WTC11 (cell line): Measurements from ENCODE around the gene CNTFR. TPM values are rescaled to one million over a fixed set of nuclear protein-coding genes. Genes with fewer than 3 reads are reported as not detected.

Experiments used
- ATAC-seq: fragments of 200-7000 bp; cut with Tn5 transposase; 2 replicates; pipeline ENCODE4 v1.10.0; 2021; ENCODE audit warnings: mild to moderate bottlenecking, moderate library complexity
- CTCF ChIA-PET: fragments of 300-600 bp; sonication (Branson Sonifier 250); formaldehyde crosslinking; loops from one replicate; lab custom pipeline; 2021; ENCODE audit warnings: antibody characterized with exemption; lab: Charles Lee
- POLR2A ChIA-PET: fragments of 350-600 bp; sonication (Branson Sonifier 250); formaldehyde crosslinking; loops from one replicate; lab custom pipeline; 2021; ENCODE audit warnings: antibody characterized with exemption; lab: Charles Lee
- DNase-seq: peaks from one replicate; pipeline ENCODE4 v3.0.0; 2021; ENCODE audit warnings: low spot score
- H3K27ac Mint-ChIP-seq: 2 replicates; pipeline ENCODE4 v1.8.0; 2021; ENCODE audit warnings: mixed read lengths
- H3K27me3 Mint-ChIP-seq: 2 replicates; pipeline ENCODE4 v1.8.0; 2021; ENCODE audit warnings: low read depth, mild to moderate bottlenecking, moderate library complexity, mixed read lengths
- H3K36me3 Mint-ChIP-seq: 2 replicates; pipeline ENCODE4 v1.8.0; 2021; ENCODE audit warnings: mixed read lengths
- H3K4me1 Mint-ChIP-seq: 2 replicates; pipeline ENCODE4 v1.8.0; 2022; ENCODE audit warnings: mixed read lengths
- H3K4me3 Mint-ChIP-seq: 2 replicates; pipeline ENCODE4 v1.8.0; 2021; ENCODE audit warnings: mild to moderate bottlenecking, moderate library complexity, mixed read lengths
- H3K9me3 Mint-ChIP-seq: 2 replicates; pipeline ENCODE4 v1.8.0; 2021; ENCODE audit warnings: mixed read lengths
- AR ChIP-seq: fragments of 250-450 bp; sonication (Bioruptor Pico); IDR thresholded peaks from 2 replicates; pipeline ENCODE4 v1.9.0; 2021; ENCODE audit warnings: mild to moderate bottlenecking
- ATF6 ChIP-seq: sonication (generic); formaldehyde crosslinking; IDR thresholded peaks from 2 replicates; pipeline ENCODE4 v1.8.1; 2023; ENCODE audit warnings: mild to moderate bottlenecking, missing genetic modification reagents
- ETV6 ChIP-seq: sonication (generic); formaldehyde crosslinking; IDR thresholded peaks from 2 replicates; pipeline ENCODE4 v1.8.1; 2022; ENCODE audit warnings: mild to moderate bottlenecking, missing genetic modification reagents
- FOXJ3 ChIP-seq: sonication (generic); formaldehyde crosslinking; IDR thresholded peaks from 2 replicates; pipeline ENCODE4 v1.9.0; 2021; ENCODE audit warnings: missing genetic modification reagents, mild to moderate bottlenecking, borderline replicate concordance
- FOXK1 ChIP-seq: sonication (generic); formaldehyde crosslinking; IDR thresholded peaks from 2 replicates; pipeline ENCODE4 v1.8.0; 2022; ENCODE audit warnings: mild to moderate bottlenecking, moderate library complexity, missing genetic modification reagents
- GTF2I ChIP-seq: fragments of 250-450 bp; sonication (Bioruptor Pico); conservative IDR thresholded peaks from 2 replicates; pipeline ENCODE4 v1.4.0; 2021; ENCODE audit warnings: mild to moderate bottlenecking
- JUN ChIP-seq: sonication (generic); formaldehyde crosslinking; IDR thresholded peaks from 2 replicates; pipeline ENCODE4 v1.8.0; 2023; ENCODE audit warnings: mild to moderate bottlenecking, missing genetic modification reagents
- MXD4 ChIP-seq: fragments of 250-450 bp; sonication (Bioruptor Pico); IDR thresholded peaks from 2 replicates; pipeline ENCODE4 v1.8.0; 2021; ENCODE audit warnings: mild to moderate bottlenecking, moderate library complexity, borderline replicate concordance
- NFE2L1 ChIP-seq: sonication (generic); formaldehyde crosslinking; IDR thresholded peaks from 2 replicates; pipeline ENCODE4 v1.8.1; 2023; ENCODE audit warnings: missing genetic modification reagents
- NR1H2 ChIP-seq: sonication (generic); formaldehyde crosslinking; IDR thresholded peaks from 2 replicates; pipeline ENCODE4 v1.9.0; 2021; ENCODE audit warnings: mild to moderate bottlenecking, moderate library complexity, missing genetic modification reagents
- PREB ChIP-seq: sonication (generic); formaldehyde crosslinking; IDR thresholded peaks from 2 replicates; pipeline ENCODE4 v1.8.1; 2022; ENCODE audit warnings: mild to moderate bottlenecking, missing genetic modification reagents, moderate library complexity, borderline replicate concordance
- RELA ChIP-seq: sonication (generic); formaldehyde crosslinking; IDR thresholded peaks from 2 replicates; pipeline ENCODE4 v1.8.1; 2022; ENCODE audit warnings: missing genetic modification reagents, mild to moderate bottlenecking, borderline replicate concordance
- ZNF232 ChIP-seq: sonication (generic); formaldehyde crosslinking; IDR thresholded peaks from 2 replicates; pipeline ENCODE4 v1.8.0; 2022; ENCODE audit warnings: mild to moderate bottlenecking, missing genetic modification reagents
- total RNA-seq: library from RNA; stranded (reverse); gene quantifications from 3 replicates; pipeline ENCODE4 v1.2.3, GENCODE V29; 2021
- TF ChIP-seq, protein P1 (sequence below): fragments of 250-450 bp; sonication (Bioruptor Pico); IDR thresholded peaks from 2 replicates; pipeline ENCODE4 v1.9.0; 2021; ENCODE audit warnings: moderate library complexity, mild to moderate bottlenecking, inconsistent platforms, borderline replicate concordance
- TF ChIP-seq, protein P2 (sequence below): fragments of 200-600 bp; IDR thresholded peaks from 2 replicates; pipeline ENCODE4 v1.8.0; 2022; ENCODE audit warnings: antibody characterized with exemption
- TF ChIP-seq, protein P3 (sequence below): sonication (generic); formaldehyde crosslinking; IDR thresholded peaks from 2 replicates; pipeline ENCODE4 v1.8.1; 2022; ENCODE audit warnings: low read depth, mild to moderate bottlenecking, moderate library complexity, missing genetic modification reagents, borderline replicate concordance
- TF ChIP-seq, protein P4 (sequence below): sonication (generic); formaldehyde crosslinking; IDR thresholded peaks from 2 replicates; pipeline ENCODE4 v1.8.0; 2022; ENCODE audit warnings: mild to moderate bottlenecking, missing genetic modification reagents

The CNTFR gene
- total RNA-seq, 1 experiment from 2014 or later, result 18.0 TPM

DNA sequence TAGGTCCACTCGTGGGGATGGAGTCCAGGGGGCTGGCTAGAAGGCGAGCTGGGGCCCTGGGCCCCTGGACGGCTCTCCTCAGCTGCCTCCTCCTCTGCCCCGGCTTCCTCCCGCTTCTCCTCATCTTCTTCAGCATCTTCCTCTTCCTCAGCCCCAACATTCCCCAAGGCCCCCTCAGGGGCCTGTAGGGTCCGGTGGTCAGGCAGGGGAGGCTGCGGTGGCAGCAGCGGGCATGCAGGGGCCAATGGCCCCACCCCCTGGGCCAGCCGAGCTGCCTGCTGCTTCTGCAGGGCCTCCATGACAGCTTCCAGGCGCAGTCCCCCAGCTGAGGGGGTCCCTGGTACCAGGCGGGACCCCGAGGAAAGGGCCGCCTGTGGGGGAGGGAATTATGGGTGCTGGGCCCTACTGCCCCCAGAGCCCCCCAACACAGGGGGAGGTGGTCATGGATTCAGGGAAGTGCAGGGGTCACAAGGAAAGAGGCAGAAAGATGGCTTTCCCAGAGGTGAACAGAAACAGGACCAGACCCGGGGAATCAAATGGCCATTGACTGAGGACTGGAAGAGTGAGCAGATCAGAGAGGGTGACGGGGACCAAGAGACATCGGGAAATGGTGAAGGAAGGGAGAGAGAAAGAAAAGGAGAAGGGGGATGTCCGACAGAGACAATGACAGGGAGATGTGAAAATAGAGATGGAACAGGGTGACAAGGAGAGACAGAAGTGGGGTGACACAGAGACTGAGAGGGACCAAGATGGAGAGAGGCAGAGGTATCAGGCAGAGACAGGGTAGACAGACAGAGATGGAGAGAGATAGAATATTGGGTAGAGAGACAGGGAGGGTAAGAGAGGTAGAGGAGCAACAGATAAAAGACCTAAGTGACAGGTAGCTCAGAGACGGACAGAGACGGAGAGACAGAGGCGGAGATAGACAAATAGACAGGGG, 38.5 kb upstream of the CNTFR start:
- Mint-ChIP-seq H3K9me3 (no peaks in the 10 kb centered on the region), H3K27ac (no peak overlapping the region), H3K27me3 (peaks cover 98% of the 10 kb centered on the region), H3K36me3 (no peaks in the 10 kb centered on the region)
- ATAC-seq, result no peak
- POLR2A ChIA-PET, result no interaction called here
- TF ChIP-seq NFE2L1 (CRISPR knock-in tag), result 0 out of 2 replicates have a peak, but pooled peaks have one; percentile 21
- TF ChIP-seq FOXK1 (CRISPR knock-in tag), result no peak
- TF ChIP-seq, all 79 proteins: peak for 1
- CTCF ChIA-PET, result interaction anchor here (1.1 to 3.4 kb wide), 6 partner anchors 10 to 109 kb away, joined by 3 to 12 read pairs (median 7); partner anchors contain the start of gene SIGMAR1
- Mint-ChIP-seq H3K4me3 (peak overlapping the region; percentile 70), H3K4me1 (peaks cover 18% of the 10 kb centered on the region)
- no peak for DNase-seq

DNA sequence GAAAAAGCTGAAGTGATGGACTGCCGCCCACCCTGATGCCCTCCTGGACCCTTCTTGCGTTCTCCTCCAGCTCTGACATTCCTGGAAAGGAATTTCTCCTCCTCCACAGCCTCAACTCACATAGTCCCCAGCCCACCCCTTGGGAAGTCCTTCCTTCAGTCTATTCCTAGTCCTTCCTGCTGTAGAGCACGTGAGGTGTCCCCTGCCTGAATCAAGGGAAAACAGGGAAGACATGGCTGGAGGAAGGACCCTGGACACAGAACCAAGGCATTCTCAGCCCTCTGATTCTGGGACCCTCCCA, 35.6 kb upstream of the CNTFR start:
- POLR2A ChIA-PET, result interaction anchor here (0.5 kb wide), 1 partner anchor 842 kb away, joined by 3 read pairs; no protein-coding TSS in a partner anchor
- peaks cover 85% of the 10 kb centered on the region for H3K27me3 Mint-ChIP-seq

GRCh38 chr9:34624475-34625185, 35.1 kb upstream of the CNTFR start:
- Mint-ChIP-seq H3K36me3 (no peaks in the 10 kb centered on the region), H3K27me3 (peaks cover 83% of the 10 kb centered on the region), H3K4me3 (peak overlapping the region; percentile 8; the same call in 1 of the 2 replicates), H3K4me1 (peaks cover 17% of the 10 kb centered on the region), H3K9me3 (peaks cover 4% of the 10 kb centered on the region), H3K27ac (no peak overlapping the region)
- ATAC-seq, result peak; percentile 14
- CTCF ChIA-PET, result interaction anchor here (0.7 to 2.3 kb wide), 8 partner anchors 10 to 221 kb away, joined by 3 to 19 read pairs (median 6); partner anchors contain the start of genes GALT, RPP25L and SIGMAR1
- POLR2A ChIA-PET, result no interaction called here
- peak; percentile 34 for DNase-seq
- TF ChIP-seq NFE2L1 (CRISPR knock-in tag) (no peak), AR (CRISPR knock-in tag) (no peak), RELA (CRISPR knock-in tag) (no peak), ATF6 (CRISPR knock-in tag) (no peak), NR1H2 (CRISPR knock-in tag) (no peak), MXD4 (no peak), JUN (CRISPR knock-in tag) (no peak), ETV6 (CRISPR knock-in tag) (no peak), FOXJ3 (CRISPR knock-in tag) (no peak)
- TF ChIP-seq, protein P1, sequence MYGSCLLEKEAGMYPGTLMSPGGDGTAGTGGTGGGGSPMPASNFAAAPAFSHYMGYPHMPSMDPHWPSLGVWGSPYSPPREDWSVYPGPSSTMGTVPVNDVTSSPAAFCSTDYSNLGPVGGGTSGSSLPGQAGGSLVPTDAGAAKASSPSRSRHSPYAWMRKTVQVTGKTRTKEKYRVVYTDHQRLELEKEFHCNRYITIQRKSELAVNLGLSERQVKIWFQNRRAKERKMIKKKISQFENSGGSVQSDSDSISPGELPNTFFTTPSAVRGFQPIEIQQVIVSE (CRISPR knock-in tag), result no peak
- TF ChIP-seq, protein P2, sequence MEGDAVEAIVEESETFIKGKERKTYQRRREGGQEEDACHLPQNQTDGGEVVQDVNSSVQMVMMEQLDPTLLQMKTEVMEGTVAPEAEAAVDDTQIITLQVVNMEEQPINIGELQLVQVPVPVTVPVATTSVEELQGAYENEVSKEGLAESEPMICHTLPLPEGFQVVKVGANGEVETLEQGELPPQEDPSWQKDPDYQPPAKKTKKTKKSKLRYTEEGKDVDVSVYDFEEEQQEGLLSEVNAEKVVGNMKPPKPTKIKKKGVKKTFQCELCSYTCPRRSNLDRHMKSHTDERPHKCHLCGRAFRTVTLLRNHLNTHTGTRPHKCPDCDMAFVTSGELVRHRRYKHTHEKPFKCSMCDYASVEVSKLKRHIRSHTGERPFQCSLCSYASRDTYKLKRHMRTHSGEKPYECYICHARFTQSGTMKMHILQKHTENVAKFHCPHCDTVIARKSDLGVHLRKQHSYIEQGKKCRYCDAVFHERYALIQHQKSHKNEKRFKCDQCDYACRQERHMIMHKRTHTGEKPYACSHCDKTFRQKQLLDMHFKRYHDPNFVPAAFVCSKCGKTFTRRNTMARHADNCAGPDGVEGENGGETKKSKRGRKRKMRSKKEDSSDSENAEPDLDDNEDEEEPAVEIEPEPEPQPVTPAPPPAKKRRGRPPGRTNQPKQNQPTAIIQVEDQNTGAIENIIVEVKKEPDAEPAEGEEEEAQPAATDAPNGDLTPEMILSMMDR, result no peak
- TF ChIP-seq, protein P3, sequence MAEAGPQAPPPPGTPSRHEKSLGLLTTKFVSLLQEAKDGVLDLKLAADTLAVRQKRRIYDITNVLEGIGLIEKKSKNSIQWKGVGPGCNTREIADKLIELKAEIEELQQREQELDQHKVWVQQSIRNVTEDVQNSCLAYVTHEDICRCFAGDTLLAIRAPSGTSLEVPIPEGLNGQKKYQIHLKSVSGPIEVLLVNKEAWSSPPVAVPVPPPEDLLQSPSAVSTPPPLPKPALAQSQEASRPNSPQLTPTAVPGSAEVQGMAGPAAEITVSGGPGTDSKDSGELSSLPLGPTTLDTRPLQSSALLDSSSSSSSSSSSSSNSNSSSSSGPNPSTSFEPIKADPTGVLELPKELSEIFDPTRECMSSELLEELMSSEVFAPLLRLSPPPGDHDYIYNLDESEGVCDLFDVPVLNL (CRISPR knock-in tag), result no peak

More for the DNA sequence above, 35.6 kb upstream of the CNTFR start:
- Mint-ChIP-seq H3K4me3 (no peak overlapping the region), H3K36me3 (no peaks in the 10 kb centered on the region), H3K27ac (no peak overlapping the region), H3K4me1 (peaks cover 14% of the 10 kb centered on the region), H3K9me3 (peaks cover 4% of the 10 kb centered on the region)
- ATAC-seq (no peak), DNase-seq (no peak)
- CTCF ChIA-PET, result interaction anchor here (0.5 to 2.3 kb wide), 9 partner anchors 9 to 1061 kb away, joined by 3 to 19 read pairs (median 6); partner anchors contain the start of genes GALT, RPP25L and SIGMAR1
- TF ChIP-seq ZNF232 (CRISPR knock-in tag), result no peak
- TF ChIP-seq, protein P4, sequence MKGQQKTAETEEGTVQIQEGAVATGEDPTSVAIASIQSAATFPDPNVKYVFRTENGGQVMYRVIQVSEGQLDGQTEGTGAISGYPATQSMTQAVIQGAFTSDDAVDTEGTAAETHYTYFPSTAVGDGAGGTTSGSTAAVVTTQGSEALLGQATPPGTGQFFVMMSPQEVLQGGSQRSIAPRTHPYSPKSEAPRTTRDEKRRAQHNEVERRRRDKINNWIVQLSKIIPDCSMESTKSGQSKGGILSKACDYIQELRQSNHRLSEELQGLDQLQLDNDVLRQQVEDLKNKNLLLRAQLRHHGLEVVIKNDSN (CRISPR knock-in tag), result no peak
- TF ChIP-seq PREB (CRISPR knock-in tag), result no peak
- 0 out of 2 replicates have a peak, but pooled peaks have one; percentile 31 for TF ChIP-seq GTF2I (CRISPR knock-in tag)
